HG03039 (cell line): ENCODE measurements around the gene CYTH1.
"Not testable (repeated sequence)": the region's sequence is repeated elsewhere in the genome, so short reads cannot be mapped to it uniquely, and the experiment has no call there.

Experiments used
- ATAC-seq: cut with Tn5 transposase; IDR thresholded peaks from one replicate; pipeline ENCODE4 v1.9.1; 2021; ENCODE audit warnings: mild to moderate bottlenecking, moderate library complexity; ENCODE audit not compliant: unreplicated experiment

CYTH1 gene

DNA sequence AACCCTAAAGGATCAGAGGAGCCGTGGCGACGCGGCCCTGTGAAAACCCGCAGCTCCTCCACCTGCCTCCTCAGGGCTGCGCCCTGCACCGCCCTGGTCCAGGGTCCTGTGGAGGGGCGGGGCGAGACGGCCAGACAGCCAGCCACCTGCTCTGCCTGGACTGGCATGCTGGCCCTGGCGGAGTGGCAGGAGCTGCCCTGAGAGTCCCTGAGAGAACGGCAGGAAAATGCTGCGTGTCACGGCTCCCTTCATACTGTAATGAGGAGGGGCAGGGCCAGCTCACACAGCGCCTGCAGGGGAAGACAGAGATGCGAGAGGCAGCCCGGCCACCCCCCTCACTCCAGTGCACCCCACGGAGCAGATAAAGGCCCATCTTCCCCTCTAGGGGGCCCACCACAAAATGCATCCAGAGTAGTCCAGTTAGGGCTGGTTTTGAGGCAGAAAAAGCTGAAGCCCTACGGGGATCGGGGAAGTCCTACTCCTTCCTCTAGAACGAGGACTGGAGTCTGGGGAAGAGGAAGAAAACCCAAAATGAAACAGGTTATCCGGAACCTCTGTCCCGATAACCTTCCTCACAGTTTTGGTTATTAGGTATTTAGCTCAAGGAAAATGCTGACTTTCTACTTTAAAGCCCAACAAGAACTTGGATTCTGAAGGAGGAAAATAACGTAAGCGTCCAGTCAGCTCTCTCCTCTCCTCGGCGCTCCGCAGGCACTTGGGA is 107.3 kb downstream of the CYTH1 start:
- ATAC-seq = no peak

DNA sequence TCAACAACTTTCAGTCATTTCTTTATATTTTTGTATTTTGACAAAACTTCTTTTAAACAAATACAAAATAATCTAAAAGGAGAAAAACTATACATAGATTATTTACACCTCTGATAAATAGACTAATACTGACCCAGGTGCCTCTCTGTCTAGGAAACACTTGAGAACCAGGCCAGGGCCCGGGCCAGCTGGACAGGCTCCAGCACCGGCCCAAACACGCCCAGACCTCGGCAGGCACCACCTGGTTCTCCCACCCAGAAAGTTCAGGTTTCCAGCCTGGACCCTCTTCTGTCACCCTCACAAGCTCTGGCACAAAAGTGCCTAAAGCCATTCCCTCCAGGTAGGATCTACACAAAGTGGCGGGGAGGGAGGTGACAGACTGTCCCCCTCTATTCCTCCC is 107.9 kb downstream of the CYTH1 start:
- ATAC-seq = no peak

DNA sequence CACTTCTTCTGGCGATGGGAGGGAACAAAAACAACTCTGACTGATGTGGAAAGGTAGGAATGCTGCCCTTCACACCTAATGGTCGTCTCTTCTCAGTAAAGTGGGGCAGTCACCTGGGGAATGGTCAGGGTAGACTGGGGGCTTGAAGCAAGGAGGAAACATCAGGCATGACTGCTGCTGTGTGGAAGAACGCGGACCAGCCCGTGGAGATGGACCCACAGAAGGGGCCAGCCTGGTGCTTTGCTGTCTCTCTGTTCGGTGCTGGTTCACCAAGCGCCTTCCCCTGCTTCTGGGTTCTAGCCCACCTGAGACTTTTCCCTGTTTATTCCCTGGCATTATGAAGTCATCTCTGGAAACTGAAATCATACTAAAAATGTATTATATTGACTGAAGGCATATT is 108.7 kb downstream of the CYTH1 start:
- no peak for ATAC-seq

DNA sequence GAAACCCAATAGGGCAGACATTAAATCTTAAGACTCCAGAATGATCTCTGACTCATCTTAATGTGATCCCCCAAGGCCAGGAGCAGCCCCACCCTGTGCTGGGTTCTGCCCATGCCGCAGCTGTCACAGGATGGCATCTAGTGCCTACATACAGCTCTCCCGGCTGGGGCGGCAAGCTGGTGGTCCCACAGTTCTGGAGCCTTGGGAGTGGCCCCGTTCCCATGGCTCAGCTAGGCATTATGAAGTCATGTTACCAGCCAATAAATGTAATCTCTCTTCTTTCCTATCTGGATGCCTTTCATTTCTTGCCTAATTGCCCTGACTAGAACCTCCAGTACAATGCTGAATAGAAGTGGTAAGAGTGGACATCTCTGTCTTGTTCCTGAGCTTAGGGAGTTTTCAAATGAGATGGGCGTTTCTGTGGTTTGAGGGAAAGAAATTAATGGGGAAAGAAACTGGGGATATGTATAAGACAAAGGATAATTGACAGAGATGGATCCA is 109.2 kb downstream of the CYTH1 start:
- ATAC-seq = no peak

DNA sequence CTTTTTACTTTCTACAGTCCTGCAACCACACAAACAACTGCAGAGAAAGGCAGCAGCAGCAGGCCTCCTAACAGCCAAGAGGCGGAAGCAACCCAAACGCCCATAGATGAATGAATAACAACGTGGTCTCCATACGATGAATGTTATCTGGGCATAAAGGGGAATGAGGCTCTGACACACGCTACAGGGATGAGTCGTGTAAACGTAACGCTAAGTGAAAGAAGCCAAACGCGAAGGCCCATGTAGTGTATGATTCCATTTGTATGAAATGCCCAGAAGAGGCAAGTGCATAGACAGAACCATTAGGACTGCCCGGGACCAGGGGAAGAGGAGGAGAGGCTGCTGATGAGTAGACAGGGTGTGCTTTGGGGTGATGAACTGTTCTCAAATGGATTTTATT is 110.1 kb downstream of the CYTH1 start:
- ATAC-seq = no peak

DNA sequence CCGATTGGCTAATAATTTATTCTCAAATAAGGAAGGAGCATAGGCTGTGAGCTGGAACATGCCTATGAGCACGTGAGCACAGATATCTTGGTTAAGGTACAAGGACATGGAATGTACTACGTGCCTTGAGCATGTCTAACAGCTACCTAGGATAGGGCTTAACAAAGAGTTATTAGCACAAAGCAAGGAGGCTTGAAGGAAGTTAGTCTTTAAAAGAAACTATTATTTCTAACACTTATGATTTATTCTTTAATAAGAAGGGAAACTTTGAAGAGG is 110.4 kb downstream of the CYTH1 start:
- not testable (repeated sequence) for ATAC-seq

DNA sequence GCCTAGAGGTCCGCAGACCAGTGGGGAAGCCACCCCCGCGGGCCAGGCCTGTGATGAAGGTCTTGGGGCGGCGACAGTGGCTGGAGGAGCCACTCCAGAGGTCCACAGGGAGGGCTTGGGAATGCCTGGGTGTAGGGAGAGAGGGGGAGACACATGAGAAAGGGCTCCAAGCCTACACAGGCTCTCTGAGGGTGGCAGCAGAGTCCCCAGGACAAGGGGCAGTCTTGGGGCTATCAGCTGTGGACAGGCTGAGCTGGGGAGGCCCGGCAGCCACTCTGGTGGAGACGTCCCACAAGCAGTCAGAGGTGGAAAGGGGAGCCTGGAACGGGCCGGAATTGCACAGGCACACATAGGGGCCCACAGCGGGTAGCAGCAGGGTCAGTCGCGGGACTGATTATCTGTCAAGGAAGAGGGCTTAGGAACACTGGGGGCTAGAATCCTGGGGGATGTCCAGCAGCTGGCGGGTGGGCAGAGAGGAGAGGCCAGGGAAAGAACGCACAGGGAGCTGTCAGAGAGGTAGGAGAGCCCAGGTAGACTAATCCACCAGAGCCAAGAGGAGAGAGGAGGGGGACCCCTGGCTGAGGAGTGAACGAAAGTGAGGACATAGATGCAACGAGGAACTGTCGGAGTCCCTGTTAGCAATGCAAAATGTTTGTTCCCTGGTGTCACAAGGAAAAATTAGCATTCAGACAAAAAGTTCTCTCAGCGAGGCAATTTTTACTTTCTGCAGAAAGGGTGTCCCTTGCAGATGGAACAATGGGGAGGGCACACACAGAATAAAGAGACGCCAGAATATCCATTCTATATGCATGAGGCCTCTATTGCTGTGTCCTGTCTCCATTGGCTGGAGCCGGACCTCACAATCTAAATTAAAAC is 111.0 kb downstream of the CYTH1 start:
- ATAC-seq = no peak

DNA sequence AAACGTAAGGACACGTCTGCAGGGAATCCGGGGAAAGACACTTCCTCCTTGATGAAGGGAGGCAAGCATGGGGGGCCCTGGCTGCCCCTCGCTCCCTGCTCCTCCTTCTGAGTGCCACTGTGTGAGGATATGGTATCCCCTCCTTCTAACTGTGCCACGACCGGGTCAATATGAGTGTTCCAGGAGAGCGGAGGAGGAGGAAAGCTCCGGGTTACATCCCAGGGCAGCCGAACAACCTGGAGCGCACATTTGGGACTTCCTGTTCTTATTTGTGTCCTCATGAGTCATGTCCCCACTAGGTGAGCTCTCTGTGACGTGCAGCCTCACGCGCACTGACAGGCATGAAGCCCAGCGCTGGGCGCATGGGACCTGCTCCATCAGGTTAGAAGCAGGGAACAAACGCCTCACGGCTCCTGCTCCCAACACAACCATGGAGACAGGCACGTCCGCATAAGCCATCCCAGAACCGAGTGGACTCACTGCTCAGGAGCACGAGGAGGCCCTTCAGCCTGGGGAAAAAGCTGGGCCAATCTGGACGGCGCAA is 112.0 kb downstream of the CYTH1 start:
- no peak for ATAC-seq

DNA sequence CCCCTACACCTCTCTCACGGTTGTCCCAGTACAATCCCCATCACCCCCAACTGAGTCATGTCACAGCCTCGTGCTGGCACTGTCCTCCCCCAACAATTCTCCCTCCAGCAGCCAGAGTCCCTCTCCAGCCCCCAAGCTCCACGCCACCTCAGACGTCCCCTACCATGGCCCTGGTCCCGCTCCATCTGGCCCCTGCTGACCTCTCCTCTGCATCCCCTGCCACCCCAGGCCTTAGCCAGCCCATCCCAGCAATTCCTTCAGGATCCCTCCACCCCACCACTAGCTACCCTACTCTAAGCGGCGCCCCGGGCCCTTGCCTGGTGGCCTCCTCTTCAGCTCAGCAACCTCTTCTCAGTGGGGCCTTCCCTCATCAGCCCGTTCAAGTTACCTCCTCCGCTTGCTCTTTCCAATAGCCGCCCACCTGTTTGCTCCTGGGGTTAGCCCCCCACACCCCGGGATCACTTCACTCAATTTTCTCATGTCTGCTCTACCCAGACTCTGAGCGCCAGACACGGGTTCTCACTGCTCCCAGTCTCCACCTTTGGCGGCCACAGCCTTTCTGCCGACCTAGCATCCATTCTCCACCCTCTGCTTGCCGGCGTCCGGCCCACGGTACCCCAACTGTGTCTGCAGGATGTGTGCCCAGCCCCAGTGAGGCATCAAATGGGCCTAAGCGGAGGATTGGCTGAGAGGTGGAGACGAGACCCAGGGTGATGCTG is 112.7 kb downstream of the CYTH1 start:
- no peak for ATAC-seq

DNA sequence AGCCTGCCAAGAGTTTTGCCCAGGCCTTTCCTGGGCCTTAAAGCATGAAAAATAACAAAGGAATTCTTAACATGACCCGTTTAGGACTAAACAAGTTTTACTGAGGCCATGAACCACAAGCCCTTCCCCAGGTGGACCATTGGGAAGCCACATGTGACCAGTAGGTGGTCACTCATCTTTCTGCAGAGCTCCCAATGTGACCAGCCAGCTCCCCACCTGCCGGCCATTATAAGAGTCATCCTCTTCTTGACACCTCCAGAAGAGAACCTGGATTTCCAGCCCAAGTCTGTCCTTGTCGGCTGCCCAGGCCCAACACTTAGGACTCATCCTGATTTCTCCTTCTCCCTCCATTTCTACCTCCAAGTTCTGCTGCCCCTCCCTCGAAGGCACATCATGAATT is 113.2 kb downstream of the CYTH1 start:
- no peak for ATAC-seq

DNA sequence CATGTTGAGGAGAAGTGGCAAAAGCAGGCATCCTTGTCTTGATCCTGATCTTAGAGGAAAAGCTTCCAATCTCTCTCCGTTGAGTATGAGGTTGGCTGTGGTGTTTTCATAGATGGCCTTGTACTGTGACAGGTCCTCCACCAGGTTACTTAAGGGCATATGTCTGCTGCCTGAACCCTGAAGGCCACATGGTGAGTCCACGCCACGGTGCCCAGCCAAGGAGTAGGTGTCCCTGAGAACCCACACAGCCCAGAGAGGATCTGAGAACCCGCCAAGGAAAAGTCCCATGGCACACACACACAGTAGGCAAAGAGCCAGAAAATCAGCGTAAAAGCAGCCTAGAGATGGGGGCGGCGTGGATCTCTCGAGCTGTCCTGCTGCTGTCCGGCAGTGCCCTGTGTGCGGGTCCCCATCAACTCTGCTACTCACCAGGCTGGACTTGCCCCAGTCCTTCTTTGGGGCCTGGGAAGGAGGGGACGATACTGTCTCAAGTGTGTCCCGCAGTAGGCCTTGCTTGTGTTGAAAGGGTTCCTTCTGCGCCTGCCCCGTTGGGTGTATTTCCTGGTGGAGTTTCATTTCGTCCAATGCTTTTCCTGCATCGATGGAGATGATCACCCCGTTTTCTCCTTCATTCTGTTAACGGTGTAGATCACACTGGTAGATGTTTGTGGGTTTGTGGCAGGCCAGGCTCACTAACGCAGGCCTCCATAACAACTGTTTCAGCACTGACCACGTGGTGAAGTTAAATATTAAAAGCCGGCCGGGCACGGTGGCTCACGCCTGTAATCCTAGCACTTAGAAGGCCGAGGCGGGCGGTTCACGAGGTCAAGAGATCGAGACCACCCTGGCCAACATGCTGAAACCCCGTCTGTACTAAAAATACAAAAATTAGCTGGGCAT is 114.1 kb downstream of the CYTH1 start:
- ATAC-seq = no peak

DNA sequence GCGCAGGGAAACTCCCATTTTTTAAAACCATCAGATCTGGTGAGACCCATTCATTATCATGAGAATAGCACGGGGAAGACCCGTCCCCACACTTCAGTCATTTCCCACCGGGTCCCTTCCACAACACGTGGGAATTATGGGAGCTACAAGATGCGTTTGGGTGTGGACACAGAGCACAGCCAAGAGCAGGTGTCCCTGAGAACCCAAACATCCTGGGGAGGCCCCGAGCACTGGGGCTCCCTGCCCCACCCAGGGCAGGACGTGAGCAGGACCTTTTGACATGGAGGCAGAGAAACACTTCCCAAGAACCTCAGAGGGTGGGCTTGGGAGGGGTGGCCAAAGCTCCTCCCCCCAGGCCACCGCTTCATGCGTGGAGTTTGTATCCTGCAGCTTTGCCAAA is 115.0 kb downstream of the CYTH1 start:
- ATAC-seq = no peak

DNA sequence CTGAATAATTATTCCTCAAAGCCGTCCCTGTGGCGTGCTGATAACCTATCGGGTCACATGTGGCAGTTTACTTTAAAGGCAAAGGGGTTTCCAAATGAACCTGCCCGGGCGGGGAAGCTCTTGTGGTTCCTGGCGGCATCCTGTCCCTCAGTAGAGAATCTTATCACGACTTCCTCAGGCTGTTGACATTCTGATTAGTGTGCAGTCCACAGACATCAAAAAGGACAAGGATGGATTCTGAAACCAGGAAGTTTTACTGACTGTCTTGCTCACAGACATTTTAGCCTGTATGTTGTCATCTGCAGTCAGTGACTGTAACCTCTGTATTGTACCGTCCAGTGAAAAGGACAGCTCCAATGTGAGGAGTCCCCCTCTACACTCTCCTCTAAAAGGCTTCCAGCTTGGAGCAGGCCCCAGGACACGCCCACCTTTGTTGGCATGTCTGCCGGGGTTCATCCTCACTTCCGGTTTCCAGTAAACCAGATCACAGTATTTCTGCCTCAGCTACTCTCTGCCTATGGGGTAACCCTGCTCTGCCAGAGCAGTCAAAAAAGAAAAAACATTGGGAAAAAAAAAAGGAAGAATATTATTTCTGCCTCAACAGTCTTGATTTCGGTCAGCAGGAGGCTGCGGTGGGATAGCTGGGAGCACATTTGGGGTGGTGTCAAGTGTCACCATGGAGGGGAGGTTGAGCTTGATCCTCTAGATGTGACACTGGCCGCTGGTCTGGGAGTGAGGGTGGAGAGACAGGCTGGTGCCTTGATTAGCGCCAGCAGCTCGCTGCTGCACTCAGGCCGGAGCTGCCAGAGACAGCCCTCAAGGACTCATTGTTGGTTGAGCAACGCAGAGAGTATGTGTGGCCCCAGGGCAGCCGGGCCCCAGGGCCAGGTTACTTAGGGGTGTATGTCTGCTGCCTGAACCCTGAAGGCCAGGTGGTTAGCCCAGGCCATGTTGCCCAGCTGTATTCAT is 115.8 kb downstream of the CYTH1 start:
- ATAC-seq = no peak

DNA sequence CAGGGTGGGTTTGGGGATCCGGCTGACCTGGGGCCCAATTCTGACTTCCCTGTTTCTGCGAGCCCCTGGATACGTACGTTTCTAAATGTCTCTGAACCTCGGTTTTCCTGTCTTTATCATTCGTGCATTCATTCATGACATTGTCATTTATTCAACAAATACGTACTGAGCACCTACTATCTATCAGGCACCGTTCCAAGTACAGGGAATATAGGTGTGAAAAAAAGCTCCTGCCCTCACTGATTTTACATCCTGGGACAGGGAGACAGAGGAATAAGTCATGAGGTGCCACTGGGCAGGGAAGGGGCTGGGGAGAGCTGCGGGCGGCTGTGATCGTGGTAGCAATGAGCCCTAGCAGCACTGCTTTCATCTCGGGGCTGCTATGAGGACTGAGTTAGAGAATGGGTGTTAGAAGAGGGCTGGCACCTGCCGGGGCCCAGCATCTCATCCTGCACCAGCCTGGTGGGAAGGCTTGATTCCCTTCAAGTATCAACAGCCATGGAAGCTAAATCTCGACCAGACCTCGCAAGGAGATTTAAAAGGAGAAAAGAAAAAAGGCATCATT is 116.6 kb downstream of the CYTH1 start:
- ATAC-seq = no peak

DNA sequence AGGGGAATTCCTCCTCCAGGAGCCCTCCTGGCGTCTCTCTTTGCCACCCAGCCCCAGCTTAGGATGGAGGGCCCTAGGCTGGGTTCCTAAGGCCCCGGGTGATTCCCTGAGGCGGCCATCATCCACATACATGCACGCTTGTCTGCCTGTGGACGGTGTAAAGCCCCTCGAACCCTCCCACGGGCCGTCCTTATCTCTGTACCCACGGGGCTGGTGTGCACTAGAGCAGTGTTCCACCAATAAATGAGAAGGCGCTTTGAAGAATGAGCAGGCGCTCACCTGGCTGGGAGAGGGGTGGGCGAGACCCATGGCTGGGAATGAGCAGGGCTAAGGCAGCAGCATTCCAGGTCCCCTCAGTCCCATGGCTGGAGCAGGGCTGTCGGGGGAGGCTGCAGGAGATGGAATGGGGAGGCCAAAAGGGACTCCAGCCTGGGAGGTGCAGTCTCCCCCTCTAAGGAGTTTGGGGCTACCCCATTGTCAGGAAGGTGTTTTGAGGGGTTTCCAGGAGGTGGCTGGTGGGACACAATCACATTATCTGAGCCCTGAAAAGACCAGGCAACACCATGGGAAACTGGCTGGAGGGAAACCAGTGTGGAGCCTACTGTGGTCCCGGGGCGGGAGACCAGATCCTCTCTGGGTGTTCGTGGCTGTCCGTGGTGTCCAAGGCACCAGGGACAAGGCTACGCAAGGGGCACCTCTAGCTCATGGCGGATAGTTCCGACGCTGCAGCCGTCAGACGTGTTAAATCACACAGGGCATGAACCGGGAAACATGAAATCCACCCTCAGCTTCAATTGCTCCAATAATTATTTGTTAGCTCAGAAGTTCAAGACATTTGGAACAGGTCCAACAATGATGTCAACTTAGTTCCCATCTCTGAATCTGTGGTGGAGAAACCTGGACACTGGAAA is 117.3 kb downstream of the CYTH1 start:
- no peak for ATAC-seq

DNA sequence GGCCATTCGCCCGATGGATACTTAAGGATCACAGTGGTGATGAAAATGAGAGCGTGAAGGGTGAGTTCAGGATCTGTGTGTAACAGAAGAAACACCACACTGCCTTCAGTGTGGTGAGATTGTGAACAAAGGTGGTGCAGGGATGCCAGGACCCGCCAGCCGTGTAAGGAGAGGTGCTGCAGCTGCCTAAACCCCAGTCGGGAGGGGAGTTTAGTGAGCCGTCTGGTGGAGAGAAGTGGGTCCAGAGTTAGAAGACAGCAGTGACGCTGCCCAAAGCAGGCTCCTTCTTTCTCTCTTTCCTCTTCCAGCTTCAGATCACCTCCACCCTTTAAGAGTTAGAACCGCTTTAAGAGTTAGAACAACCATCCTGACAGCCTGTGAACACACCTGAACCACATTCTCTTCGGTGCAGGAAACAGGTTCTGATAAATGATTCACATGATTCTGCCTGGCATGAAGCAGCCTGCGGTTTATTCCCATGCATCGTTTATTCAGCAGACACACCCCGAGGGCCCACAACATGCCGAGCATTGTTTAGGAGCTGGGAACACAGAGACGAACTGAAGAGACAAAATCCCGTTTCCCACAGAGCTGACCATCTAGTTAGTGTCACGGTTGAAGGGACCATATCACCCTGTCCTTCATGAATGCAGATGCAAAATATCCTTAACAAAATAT is 120.8 kb downstream of the CYTH1 start:
- no peak for ATAC-seq

DNA sequence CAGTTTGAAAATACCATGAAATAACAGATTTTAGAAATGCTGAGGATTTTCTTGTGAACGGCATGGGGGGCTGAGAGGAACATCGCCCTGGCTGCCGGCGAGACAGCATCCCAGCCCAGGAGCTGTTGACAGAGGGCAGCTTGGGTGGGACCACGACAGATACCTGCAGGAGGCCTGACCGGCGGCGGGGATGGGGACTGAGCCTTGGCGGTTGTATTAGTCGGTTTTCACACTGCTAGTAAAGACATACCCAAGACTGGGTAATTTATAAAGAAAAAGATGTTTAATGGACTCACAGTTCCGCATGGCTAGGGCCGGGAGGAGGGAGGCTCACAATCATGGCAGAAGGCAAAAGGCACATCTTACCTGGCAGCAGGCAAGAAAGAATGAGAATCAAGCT is 122.5 kb downstream of the CYTH1 start:
- ATAC-seq = no peak
